ENCODE measurements around the gene TMEM198.

- TF ChIP-seq, protein P1, sequence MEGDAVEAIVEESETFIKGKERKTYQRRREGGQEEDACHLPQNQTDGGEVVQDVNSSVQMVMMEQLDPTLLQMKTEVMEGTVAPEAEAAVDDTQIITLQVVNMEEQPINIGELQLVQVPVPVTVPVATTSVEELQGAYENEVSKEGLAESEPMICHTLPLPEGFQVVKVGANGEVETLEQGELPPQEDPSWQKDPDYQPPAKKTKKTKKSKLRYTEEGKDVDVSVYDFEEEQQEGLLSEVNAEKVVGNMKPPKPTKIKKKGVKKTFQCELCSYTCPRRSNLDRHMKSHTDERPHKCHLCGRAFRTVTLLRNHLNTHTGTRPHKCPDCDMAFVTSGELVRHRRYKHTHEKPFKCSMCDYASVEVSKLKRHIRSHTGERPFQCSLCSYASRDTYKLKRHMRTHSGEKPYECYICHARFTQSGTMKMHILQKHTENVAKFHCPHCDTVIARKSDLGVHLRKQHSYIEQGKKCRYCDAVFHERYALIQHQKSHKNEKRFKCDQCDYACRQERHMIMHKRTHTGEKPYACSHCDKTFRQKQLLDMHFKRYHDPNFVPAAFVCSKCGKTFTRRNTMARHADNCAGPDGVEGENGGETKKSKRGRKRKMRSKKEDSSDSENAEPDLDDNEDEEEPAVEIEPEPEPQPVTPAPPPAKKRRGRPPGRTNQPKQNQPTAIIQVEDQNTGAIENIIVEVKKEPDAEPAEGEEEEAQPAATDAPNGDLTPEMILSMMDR (IDR thresholded peaks at IDR 0.05; ENCODE audit: poor library complexity), result no peak
- TF ChIP-seq EZH2 (IDR thresholded peaks at IDR 0.05; ENCODE audit: borderline replicate concordance), result no peak
These were observed 37.6 kb upstream of the TMEM198 start for GRCh38 chr2:219506153-219506801.
